Coronary artery (tissue), 2 donors: ENCODE results near the gene DNAI7.
A peak's percentile ranks its signal among the peaks of the same experiment; 100 is the strongest.

Source experiments
- DNase-seq: peaks from one replicate; pipeline ENCODE4 v3.0.0-alpha.2; 2017; ENCODE audit warnings: low spot score
- H3K27ac ChIP-seq, 2 donors: fragments of 200-600 bp; sonication (generic); one replicate each; pipeline ENCODE4 v1.5.1; 2016 to 2019
- H3K4me3 ChIP-seq: fragments of 200-600 bp; sonication (generic); 2 replicates; pipeline ENCODE4 v1.5.1; 2016; ENCODE audit warnings: mild to moderate bottlenecking, moderate library complexity
- CTCF ChIP-seq: fragments of 200-600 bp; sonication (generic); IDR thresholded peaks from one replicate; pipeline ENCODE4 v1.5.1; 2019; ENCODE audit warnings: antibody characterized with exemption

DNAI7 gene

GRCh38 chr12:25184132-25184531 lies 10.8 kb downstream of the DNAI7 start:
- DNase-seq: no peak
- H3K4me3 ChIP-seq: no peak overlapping the region
- no peak for TF ChIP-seq CTCF
- H3K27ac ChIP-seq: no peak overlapping the region

- Histone ChIP-seq H3K27ac (no peak overlapping the region), H3K4me3 (no peak overlapping the region)
- no peak for TF ChIP-seq CTCF
- DNase-seq: no peak
Measured at GRCh38 chr12:25182765-25183164, 12.2 kb downstream of the DNAI7 start.

GRCh38 chr12:25162866-25163265 lies 32.1 kb downstream of the DNAI7 start:
- TF ChIP-seq CTCF: no peak
- Histone ChIP-seq H3K4me3 (no peak overlapping the region), H3K27ac (no peak overlapping the region)
- DNase-seq: no peak

- H3K27ac ChIP-seq: no peak overlapping the region
- no peak for DNase-seq
- H3K4me3 ChIP-seq: no peak overlapping the region
- TF ChIP-seq CTCF: no peak
Measured at GRCh38 chr12:25156061-25156460, 38.9 kb downstream of the DNAI7 start.

- no peak for DNase-seq
- TF ChIP-seq CTCF: no peak
- Histone ChIP-seq H3K4me3 (no peak overlapping the region), H3K27ac (no peak overlapping the region)
Measured at GRCh38 chr12:25155022-25155576, 39.9 kb downstream of the DNAI7 start.

- H3K4me3 ChIP-seq: no peak overlapping the region
- H3K27ac ChIP-seq: peak overlapping the region in 1 of 2 donors; percentile 56
- no peak for TF ChIP-seq CTCF
- no peak for DNase-seq
Measured at GRCh38 chr12:25152055-25152454, 42.9 kb downstream of the DNAI7 start.

- TF ChIP-seq CTCF: no peak
- Histone ChIP-seq H3K4me3 (no peak overlapping the region), H3K27ac (peak overlapping the region in 1 of 2 donors; percentile 56)
- peak; percentile 76 for DNase-seq
Measured at GRCh38 chr12:25151476-25151875, 43.5 kb downstream of the DNAI7 start.
